ENCODE data around the gene THSD7B. TPM values are rescaled to one million over a fixed set of nuclear protein-coding genes. Genes with fewer than 3 reads are reported as not detected.

THSD7B gene

GRCh38 chr2:137724912-137725311, 959.6 kb downstream of the THSD7B start:
- Histone ChIP-seq H4K8ac (ENCODE audit: low read length) (no peak overlapping the region), H3K4me3 (ENCODE audit: insufficient read depth in 1 of 2, low read depth in 1 of 2, low read length in 2 of 2) (no peak overlapping the region), H2AK5ac (ENCODE audit: low read length, severe bottlenecking) (no peak overlapping the region), H2BK15ac (ENCODE audit: low read depth, poor library complexity, severe bottlenecking) (no peak overlapping the region), H3K23ac (ENCODE audit: low read length in 2 of 2) (no peak overlapping the region), H4K91ac (ENCODE audit: low read length) (no peak overlapping the region), H2AFZ (ENCODE audit: low read depth, low read length) (no peak overlapping the region), H3K27ac (ENCODE audit: low read length, poor library complexity, severe bottlenecking) (no peak overlapping the region), H2BK12ac (ENCODE audit: low read length in 2 of 2) (no peak overlapping the region), H3K14ac (ENCODE audit: low read length in 2 of 2) (no peak overlapping the region), H3K18ac (ENCODE audit: low read depth in 1 of 2, low read length in 2 of 2) (no peak overlapping the region), H3K27me3 (ENCODE audit: control insufficient read depth in 1 of 2, insufficient read depth in 1 of 2, low read length in 2 of 2) (no peaks in the 10 kb centered on the region), H3K36me3 (ENCODE audit: control insufficient read depth in 1 of 2, insufficient read depth in 2 of 2, low read depth in 1 of 2, low read length in 2 of 2) (no peaks in the 10 kb centered on the region), H3K79me1 (replicated peaks; ENCODE audit: low read length, poor library complexity, severe bottlenecking) (no peaks in the 10 kb centered on the region), H3K4ac (ENCODE audit: low read depth in 1 of 2, low read length in 2 of 2) (no peak overlapping the region), H2BK5ac (ENCODE audit: low read depth, low read length, poor library complexity, severe bottlenecking) (no peak overlapping the region), H3K9me3 (ENCODE audit: control insufficient read depth, low read length) (peaks cover 8% of the 10 kb centered on the region), H2BK120ac (ENCODE audit: low read depth, low read length) (no peak overlapping the region), H3K4me2 (ENCODE audit: low read length, poor library complexity, severe bottlenecking) (no peak overlapping the region), H3K4me1 (ENCODE audit: control insufficient read depth, insufficient read depth, low read depth, low read length) (no peaks in the 10 kb centered on the region), H3K9ac (ENCODE audit: low read length) (no peak overlapping the region)
- 98% methylated on average over 2 of the region's 2 CpGs for WGBS
- DNase-seq: no peak

Small RNA genes lying within 50 kb of the gene (small RNA-seq; reads per million reads assigned to genes)
- gene RF00019 (ENCODE audit: low read depth) (not detected), gene RNA5SP105 (ENCODE audit: low read depth) (not detected)

All from mesenchymal stem cell (in vitro differentiated cells and primary cell).